NCI-H82 (cell line): ENCODE data around the gene APRT.
A peak's percentile ranks its signal among the peaks of the same experiment; 100 is the strongest.

Source experiments
- DNase-seq: peaks from one replicate; lab custom pipeline; 2025; lab: John Stamatoyannopoulos, UW

The APRT gene

GRCh38 chr16:88787579-88788314, 24.0 kb downstream of the APRT start:
- DNase-seq = no peak

- peak; percentile 72 for DNase-seq
Measured at GRCh38 chr16:88785106-88785924, 26.4 kb downstream of the APRT start, which contains the start of gene PIEZO1. PIEZO1 (minus strand) TSS chr16:88785220; CDS start chr16:88784964, 256 bp downstream.

DNA sequence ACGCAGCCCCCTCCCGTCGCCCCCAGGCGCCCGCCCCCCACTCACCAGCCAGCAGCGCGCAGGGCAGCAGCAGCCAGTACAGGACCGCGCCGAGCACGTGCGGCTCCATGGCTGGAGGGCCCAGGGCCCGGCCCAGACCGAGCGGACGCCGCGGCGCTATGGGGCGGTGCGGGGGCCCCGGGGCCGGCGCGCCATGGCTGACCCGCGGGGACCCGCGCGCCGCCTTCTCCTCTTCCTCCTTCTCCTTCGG, 26.9 kb downstream of the APRT start:
- no peak for DNase-seq

GRCh38 chr16:88784074-88784855, 27.5 kb downstream of the APRT start:
- peak; percentile 50 for DNase-seq

DNA sequence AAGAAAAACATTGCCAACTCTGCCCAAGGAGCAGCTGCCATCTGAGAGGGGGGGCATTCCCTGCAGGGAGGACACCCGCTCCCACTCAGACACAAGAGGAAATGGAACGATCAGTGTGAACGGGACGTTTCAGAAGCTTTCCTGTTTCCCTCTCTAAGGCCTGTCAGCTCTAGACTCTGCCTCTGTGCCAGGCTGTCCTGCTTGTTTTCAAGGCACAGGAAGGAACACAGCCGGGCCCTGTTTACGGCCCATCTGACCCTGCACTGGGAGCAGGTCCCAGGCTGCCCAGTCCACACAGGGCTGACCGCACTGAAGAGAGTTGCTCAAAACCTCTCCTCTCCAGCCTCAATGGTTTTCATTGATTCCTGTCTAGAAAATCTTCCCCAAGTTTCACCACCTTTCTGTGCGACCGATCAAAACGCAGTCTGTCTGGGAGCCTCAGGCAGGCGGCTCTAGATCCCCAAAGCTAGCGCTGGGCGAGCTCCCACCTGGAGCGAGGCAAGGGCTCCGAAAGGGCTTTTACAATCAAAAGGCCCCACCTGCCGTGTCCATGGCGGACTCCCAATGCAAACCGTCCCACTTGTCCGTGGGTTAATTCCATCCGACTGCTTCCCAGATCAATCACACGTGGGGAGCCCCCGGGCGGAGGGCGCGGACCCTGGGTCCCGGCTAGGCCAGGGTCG, 28.2 kb downstream of the APRT start:
- no peak for DNase-seq

DNA sequence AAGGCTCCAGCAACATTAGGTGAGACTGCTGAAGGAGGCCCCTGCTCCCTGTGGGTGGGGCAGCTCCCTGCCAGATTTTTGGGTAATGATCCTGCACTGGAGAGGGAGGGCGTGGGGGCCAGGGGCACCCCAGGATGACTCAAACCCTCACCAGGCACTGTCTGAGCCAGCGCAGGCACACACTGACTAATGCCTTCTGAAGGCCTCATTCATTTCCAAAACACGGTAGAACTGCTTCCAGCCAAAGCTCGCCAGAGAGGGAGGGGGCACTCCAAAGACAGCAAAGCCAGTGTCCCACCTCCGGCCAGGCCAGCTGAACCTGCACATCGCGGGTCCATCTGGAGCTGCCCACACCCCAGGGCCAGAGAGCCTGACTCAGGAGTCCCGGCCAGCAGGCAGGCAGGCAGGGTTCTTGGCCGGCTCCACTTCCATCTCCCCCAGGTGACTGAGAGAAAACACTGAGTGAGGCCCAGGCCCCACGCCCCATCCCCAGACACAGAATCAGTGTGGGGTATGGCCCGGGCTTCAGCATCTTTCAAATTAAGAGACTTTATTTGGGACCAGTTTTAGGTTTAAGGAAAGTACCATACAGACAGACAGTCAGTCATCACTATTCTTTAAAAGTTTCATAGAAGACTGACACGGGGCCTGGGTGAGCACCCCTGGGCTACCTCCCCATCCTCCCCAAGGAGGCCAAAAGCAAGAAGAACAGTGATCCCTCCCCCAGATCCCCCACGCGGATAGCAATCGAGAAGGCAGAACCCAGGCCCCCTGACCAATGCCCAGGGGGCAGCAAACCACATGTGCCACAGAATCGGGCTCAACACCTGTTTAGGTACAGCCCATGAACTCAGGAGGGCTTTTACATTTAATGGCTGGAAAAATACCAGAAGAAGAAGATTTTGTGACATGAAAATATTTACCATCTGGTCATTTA, 29.0 kb downstream of the APRT start:
- no peak for DNase-seq

- no peak for DNase-seq
Measured at GRCh38 chr16:88781140-88782077, 30.3 kb downstream of the APRT start.

DNA sequence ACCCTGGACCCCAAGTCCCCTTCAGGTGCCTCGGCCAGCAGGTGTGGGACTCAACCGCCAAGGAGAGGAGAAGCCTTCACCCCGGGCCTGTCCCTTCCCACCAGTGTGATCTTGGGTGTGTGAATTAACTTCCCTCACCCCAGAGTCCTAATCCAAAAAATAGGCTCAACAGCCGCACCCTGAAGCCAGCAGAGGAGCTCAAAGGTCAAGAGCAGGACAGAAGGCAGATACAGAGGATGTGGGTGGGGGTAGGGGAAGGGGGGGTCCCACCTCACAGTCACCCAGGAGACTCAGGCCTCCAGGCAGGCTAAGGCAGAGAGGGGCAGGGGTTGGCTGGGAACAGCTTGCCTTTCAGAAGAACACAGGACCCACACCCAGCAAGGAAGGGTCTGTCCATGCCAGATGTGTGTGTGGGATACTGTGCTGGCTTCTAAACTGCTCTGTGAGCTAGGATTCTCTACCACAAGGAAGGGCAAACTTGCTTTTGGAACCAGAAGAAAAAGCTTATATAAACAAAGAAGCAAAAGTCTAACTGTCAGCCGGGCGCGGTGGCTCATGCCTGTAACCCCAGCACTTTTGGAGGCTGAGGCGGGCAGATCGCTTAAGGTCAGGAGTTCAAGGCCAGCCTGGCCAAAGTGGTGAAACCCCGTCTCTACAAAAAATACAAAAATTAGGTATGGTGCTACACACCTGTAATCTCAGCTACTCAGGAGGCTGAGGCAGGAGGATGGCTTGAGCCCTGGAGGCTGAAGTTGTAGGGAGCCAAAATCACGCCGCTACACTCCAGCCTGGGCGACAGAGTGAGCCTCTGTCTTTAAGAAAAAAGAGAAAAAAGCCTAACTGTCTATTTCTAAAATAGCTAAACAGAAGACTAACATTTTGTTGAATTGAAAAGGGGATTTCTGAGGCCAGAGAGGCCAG, 31.3 kb downstream of the APRT start:
- DNase-seq = no peak

DNA sequence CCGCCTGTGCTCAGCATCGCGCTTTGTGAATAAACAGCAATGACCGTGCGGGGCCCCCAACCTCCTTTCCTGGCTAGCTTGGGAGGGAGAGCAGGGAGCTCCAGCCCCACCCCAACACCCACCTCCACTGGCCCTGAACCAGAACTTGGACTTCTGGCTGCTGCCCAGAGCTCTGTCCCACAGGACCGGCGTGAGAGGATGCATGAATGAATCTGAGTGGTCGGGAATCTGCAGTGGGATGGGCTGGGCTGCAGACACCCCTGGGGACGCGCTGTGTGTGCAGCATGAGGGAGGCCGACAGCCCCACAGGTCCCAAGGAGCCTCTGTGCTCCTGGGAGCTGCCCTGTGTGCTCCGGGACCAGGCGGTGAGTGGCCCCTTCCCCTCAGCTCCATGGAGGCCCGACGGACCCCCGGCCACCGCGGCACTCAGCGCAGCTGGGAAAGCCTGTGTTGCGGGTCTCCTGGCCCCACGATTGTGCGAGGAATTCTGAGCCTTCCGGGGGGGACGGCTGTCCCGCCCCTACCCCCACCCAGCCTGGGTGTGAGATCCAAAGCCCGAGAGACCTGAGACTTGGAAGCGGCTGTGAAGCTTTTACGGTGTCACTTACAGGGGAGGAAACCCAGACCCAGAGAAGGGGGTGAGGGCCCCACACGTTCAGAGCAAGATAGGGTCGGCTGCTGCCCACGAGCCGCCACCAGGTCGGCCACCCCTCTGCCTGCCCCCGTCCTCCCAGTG, 32.2 kb downstream of the APRT start:
- no peak for DNase-seq

DNA sequence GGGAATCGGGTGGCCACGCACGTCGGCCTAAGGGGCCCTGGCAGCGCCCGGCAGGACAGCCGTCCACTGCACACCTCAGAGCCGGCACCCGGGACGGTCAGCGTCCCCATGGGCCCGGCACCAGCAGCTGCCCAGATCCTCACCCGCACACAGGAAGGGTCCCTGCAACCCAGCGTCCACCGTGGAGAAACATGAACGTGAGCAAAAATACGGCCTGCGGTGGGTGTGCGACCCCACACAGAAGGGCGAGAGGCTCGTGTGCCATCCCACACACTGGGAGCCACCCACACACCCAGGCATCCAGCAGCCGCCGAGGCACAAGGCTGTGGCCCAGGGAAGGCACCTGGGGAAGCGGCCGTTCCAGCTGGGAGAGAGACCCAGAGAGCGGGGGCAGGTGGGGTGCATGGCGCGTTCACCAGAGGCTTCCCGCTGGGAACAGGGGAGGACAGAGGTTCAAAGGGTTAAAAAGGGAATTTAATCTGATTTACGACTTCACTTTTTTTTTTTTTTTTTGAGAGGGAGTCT, 33.1 kb downstream of the APRT start:
- DNase-seq = no peak

GRCh38 chr16:88778271-88778525, 33.5 kb downstream of the APRT start:
- DNase-seq = no peak

- no peak for DNase-seq
Measured at GRCh38 chr16:88777471-88778270, 34.1 kb downstream of the APRT start.

GRCh38 chr16:88775825-88776224, 35.9 kb downstream of the APRT start:
- DNase-seq = no peak

DNA sequence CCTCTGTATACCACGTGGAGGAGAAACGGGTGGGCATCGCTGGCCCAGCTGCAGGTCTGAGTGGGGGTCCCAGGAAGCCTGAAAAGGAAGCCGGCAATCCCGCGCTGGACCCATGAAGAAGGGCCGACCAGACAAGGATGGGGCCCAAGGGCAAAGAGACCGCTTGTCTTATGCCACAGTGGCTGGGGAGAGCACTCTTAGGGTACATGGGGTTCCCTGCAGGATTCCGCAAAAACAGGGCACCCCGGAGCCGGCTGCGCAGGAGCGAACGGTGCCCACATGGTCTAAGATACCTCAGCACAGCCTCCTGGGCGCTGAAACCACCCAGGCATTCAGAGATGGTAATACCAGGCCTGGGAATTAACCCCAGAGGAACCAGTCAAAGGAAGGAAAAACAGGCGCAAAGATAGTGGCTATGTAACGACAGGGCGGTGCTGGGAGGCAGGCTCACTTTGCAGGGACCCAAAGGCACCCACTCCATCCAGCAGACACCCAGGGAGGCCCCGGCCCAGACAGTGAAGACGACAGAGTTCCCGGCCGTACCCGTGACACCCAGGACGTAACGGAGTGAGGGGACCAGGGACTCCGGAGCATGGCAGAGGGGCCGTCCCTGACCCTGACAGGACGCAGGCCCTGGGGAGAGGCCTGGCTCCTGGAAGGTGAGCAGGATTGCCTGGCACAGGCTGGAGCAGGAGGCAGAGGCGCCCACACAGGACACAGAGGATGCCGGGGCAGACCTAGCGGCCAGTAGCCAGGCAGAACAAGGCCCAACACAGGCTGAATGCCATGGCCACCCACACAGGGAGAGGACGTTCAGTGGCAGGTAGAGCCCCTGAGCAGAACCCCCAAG, 37.0 kb downstream of the APRT start:
- DNase-seq = no peak

DNA sequence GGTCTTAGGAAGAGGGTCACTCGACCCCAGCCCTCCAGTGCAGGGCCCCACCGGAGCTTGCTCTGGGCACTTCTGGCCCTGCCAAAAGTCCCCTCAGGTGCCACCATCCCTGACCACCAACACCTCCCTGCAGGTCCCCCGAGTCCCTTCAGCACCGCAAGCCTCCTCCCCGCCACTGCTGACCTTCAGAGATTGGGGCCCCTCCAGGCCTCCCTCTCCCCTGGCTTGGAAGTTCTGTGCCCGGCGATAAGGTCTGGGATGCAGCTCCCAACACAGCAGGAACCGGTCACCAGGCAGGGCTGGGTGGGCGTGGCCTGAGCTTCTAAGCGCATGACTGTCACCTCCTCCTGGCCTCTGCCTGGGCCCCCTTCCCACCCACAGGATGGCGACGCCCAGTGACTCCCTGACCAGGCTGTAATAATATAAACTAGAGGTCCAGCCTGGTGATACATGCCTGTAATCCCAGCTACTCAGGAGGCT, 37.9 kb downstream of the APRT start:
- DNase-seq = peak; percentile 82
